ENCODE results near the gene AXL. TPM values are rescaled to one million over a fixed set of nuclear protein-coding genes. Genes with fewer than 3 reads are reported as not detected.
A peak's percentile ranks its signal among the peaks of the same experiment; 100 is the strongest.

AXL gene
- total and polyA plus RNA-seq, 9 of the 15 experiments (the other 6 are each of a cell fraction or from before 2014, with no cell fraction given) = 0.80 to 6.6 (median 1.6) TPM

GRCh38 chr19:41299046-41299754 lies 80.2 kb downstream of the AXL start (continued):
- TF ChIP-seq, protein P1, sequence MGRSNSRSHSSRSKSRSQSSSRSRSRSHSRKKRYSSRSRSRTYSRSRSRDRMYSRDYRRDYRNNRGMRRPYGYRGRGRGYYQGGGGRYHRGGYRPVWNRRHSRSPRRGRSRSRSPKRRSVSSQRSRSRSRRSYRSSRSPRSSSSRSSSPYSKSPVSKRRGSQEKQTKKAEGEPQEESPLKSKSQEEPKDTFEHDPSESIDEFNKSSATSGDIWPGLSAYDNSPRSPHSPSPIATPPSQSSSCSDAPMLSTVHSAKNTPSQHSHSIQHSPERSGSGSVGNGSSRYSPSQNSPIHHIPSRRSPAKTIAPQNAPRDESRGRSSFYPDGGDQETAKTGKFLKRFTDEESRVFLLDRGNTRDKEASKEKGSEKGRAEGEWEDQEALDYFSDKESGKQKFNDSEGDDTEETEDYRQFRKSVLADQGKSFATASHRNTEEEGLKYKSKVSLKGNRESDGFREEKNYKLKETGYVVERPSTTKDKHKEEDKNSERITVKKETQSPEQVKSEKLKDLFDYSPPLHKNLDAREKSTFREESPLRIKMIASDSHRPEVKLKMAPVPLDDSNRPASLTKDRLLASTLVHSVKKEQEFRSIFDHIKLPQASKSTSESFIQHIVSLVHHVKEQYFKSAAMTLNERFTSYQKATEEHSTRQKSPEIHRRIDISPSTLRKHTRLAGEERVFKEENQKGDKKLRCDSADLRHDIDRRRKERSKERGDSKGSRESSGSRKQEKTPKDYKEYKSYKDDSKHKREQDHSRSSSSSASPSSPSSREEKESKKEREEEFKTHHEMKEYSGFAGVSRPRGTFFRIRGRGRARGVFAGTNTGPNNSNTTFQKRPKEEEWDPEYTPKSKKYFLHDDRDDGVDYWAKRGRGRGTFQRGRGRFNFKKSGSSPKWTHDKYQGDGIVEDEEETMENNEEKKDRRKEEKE (IDR thresholded peaks at IDR 0.05; ENCODE audit: borderline replicate concordance in 1 of 2, control insufficient read depth in 1 of 2, low read depth in 2 of 2, low read length in 1 of 2) = no peak
- TF ChIP-seq THRA (IDR thresholded peaks at IDR 0.05) (no peak), ZNF707 (CRISPR knock-in tag; conservative IDR thresholded peaks at IDR 0.05) (no peak)

DNA sequence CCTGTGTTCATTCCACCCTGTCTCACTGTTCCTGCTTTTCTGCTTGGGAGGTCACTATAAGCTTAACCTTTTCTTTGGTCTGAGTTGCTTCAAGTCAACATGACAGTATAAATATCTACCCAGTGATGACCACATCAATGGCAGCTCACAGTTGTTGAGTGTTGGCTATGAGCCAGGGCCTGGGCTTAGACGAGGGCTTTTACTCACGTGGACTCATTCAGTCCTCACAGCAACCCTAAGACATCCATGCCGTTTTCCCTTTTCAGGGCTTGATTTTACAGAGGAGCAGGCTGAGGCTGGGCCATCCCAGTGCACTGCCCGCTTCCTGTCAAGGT lies 80.7 kb downstream of the AXL start:
- H3K79me2 ChIP-seq (ENCODE audit: control insufficient read depth, insufficient read depth, low read length) = peaks cover 6% of the 10 kb centered on the region; the same call in 1 of the 3 replicates
- in situ Hi-C loops (cut with MboI) (loop anchor here (25.0 kb wide), 1 partner anchor 263 kb away; no protein-coding TSS in a partner anchor), intact Hi-C loops (cut with micrococcal nuclease) (no loop called here)
- H3K4me2 ChIP-seq (ENCODE audit: insufficient read depth, low read length) = no peak overlapping the region
- TF ChIP-seq NFIC (IDR thresholded peaks at IDR 0.05) (peak; percentile 69), XRCC4 (IDR thresholded peaks at IDR 0.05; ENCODE audit: extremely low read depth, insufficient read depth, insufficient read length) (no peak)
- no peak overlapping the region for H3K27ac ChIP-seq (ENCODE audit: extremely low read depth, low read depth, low read length)
- H4K20me1 ChIP-seq (replicated peaks; ENCODE audit: control insufficient read depth, insufficient read depth, low read length) = peaks cover 11% of the 10 kb centered on the region; the same call in 1 of the 2 replicates
- no peaks in the 10 kb centered on the region for H3K27me3 ChIP-seq (ENCODE audit: control insufficient read depth in 2 of 2, insufficient read depth in 2 of 2, low read length in 2 of 2)
- peaks cover 100% of the 10 kb centered on the region for H3K36me3 ChIP-seq (ENCODE audit: control insufficient read depth, insufficient read depth, low read length)
- CTCF ChIA-PET (ENCODE audit: low intra/inter-chr PET ratio) = no interaction called here
- H3K9ac ChIP-seq (ENCODE audit: insufficient read depth in 1 of 2, low read depth in 2 of 2, low read length in 2 of 2) = no peak overlapping the region
- H3K4me1 ChIP-seq (replicated peaks in 1 of 2; ENCODE audit: control insufficient read depth in 2 of 2, insufficient read depth in 2 of 2, low read length in 2 of 2) = no peaks in the 10 kb centered on the region
- no peak overlapping the region for H3K4me3 ChIP-seq
- no TSS peak for BruUV-seq (replicated peaks)
- H3K9me3 ChIP-seq (replicated peaks; ENCODE audit: control insufficient read depth, insufficient read depth, low read depth, low read length) = no peaks in the 10 kb centered on the region
- POLR2A ChIA-PET = interaction anchor here (0.7 to 1.1 kb wide), 2 partner anchors 35 to 57 kb away, joined by 3 to 4 read pairs; partner anchors contain the start of gene HNRNPUL1
- no peak overlapping the region for H2AFZ ChIP-seq (ENCODE audit: low read depth, low read length)
- DNase-seq (ENCODE audit: extremely low read depth in 1 of 4, low spot score in 3 of 4) (no peak), FAIRE-seq (no peak), ATAC-seq (no peak)
- H3K9me1 ChIP-seq (ENCODE audit: control insufficient read depth, insufficient read depth, low read length) = no peaks in the 10 kb centered on the region
- WGBS (ENCODE audit: insufficient coverage, low coverage, missing lambda C conversion rate) = 63% methylated on average over 4 of the region's 4 CpGs
